Activated T-helper 2 cell treated with anti-CD3 and anti-CD28 coated beads, Interferon-gamma antibody, Interleukin-2, Interleukin-4, amounts not matched to agents 10 μg/mL and 5 μg/mL and 100 μg/mL, durations not matched to agents 14 hours and 24 hours and 36 hours (primary cell): ENCODE data around the gene RASAL2. TPM values are rescaled to one million over a fixed set of nuclear protein-coding genes. Genes with fewer than 3 reads are reported as not detected.
"Not testable (repeated sequence)": the region's sequence is repeated elsewhere in the genome, so short reads cannot be mapped to it uniquely, and the experiment has no call there.

ENCODE experiments used
- DNase-seq: peaks from one replicate; pipeline ENCODE4 v3.0.0; 2021; ENCODE audit warnings: low spot score
- H3K27ac Mint-ChIP-seq: one replicate; pipeline ENCODE4 v1.8.0; 2021; ENCODE audit warnings: mixed read lengths
- H3K27me3 Mint-ChIP-seq: one replicate; pipeline ENCODE4 v1.8.0; 2021; ENCODE audit warnings: low read depth, mixed read lengths
- H3K36me3 Mint-ChIP-seq: one replicate; pipeline ENCODE4 v1.8.0; 2021; ENCODE audit warnings: low read depth, mixed read lengths
- H3K4me1 Mint-ChIP-seq: one replicate; pipeline ENCODE4 v1.8.0; 2021; ENCODE audit warnings: low read depth, mixed read lengths
- H3K4me3 Mint-ChIP-seq: one replicate; pipeline ENCODE4 v1.8.0; 2021; ENCODE audit warnings: low read depth, mild to moderate bottlenecking, moderate library complexity, mixed read lengths
- H3K9me3 Mint-ChIP-seq: one replicate; pipeline ENCODE4 v1.8.0; 2021; ENCODE audit warnings: mixed read lengths
- intact Hi-C: fragments of 100-400 bp; cut with micrococcal nuclease; formaldehyde crosslinking; loops from one replicate; pipeline ENCODE4 v1.15.1; 2023
- total RNA-seq: library from RNA; stranded (reverse); gene quantifications from 2 replicates; pipeline ENCODE4 v1.2.3, GENCODE V29; 2022

The RASAL2 gene
- total RNA-seq, 1 donor from 2014 or later: 0.43 TPM

GRCh38 chr1:178202546-178202945, 108.6 kb downstream of the RASAL2 start:
- H3K27me3 Mint-ChIP-seq, H3K27ac Mint-ChIP-seq, intact Hi-C loops, H3K4me1 Mint-ChIP-seq, H3K36me3 Mint-ChIP-seq, H3K9me3 Mint-ChIP-seq, DNase-seq, H3K4me3 Mint-ChIP-seq: not testable (repeated sequence)

- H3K4me1 Mint-ChIP-seq: not testable (repeated sequence)
Measured at GRCh38 chr1:178208269-178208856, 114.5 kb downstream of the RASAL2 start.

GRCh38 chr1:178209935-178210334, 116.0 kb downstream of the RASAL2 start:
- peaks cover 37% of the 10 kb centered on the region for H3K9me3 Mint-ChIP-seq
- H3K27ac Mint-ChIP-seq: no peak overlapping the region
- DNase-seq: no peak
- H3K4me1 Mint-ChIP-seq: no peaks in the 10 kb centered on the region
- no peaks in the 10 kb centered on the region for H3K36me3 Mint-ChIP-seq
- intact Hi-C loops: no loop called here
- H3K27me3 Mint-ChIP-seq: no peaks in the 10 kb centered on the region
- no peak overlapping the region for H3K4me3 Mint-ChIP-seq

More at GRCh38 chr1:178208269-178208856, 114.5 kb downstream of the RASAL2 start:
- H3K27ac Mint-ChIP-seq, H3K27me3 Mint-ChIP-seq, intact Hi-C loops, DNase-seq, H3K4me3 Mint-ChIP-seq, H3K36me3 Mint-ChIP-seq: not testable (repeated sequence)
- H3K9me3 Mint-ChIP-seq: peaks cover 37% of the 10 kb centered on the region

- H3K4me1 Mint-ChIP-seq: peaks cover 1% of the 10 kb centered on the region
- no peak overlapping the region for H3K4me3 Mint-ChIP-seq
- H3K27me3 Mint-ChIP-seq: no peaks in the 10 kb centered on the region
Measured at GRCh38 chr1:178218550-178218949, 124.6 kb downstream of the RASAL2 start.

GRCh38 chr1:178220094-178220493, 126.2 kb downstream of the RASAL2 start:
- H3K27me3 Mint-ChIP-seq: no peaks in the 10 kb centered on the region
- no peaks in the 10 kb centered on the region for H3K36me3 Mint-ChIP-seq
- H3K27ac Mint-ChIP-seq: no peak overlapping the region
- no peak overlapping the region for H3K4me3 Mint-ChIP-seq
- no peak for DNase-seq
- intact Hi-C loops: no loop called here
- H3K4me1 Mint-ChIP-seq: peaks cover 1% of the 10 kb centered on the region
- no peaks in the 10 kb centered on the region for H3K9me3 Mint-ChIP-seq

More at GRCh38 chr1:178218550-178218949, 124.6 kb downstream of the RASAL2 start:
- intact Hi-C loops: no loop called here
- Mint-ChIP-seq H3K9me3 (no peaks in the 10 kb centered on the region), H3K36me3 (no peaks in the 10 kb centered on the region), H3K27ac (no peak overlapping the region)
- DNase-seq: no peak

GRCh38 chr1:178223289-178223688, 129.4 kb downstream of the RASAL2 start:
- no peak for DNase-seq
- Mint-ChIP-seq H3K27me3 (no peaks in the 10 kb centered on the region), H3K4me3 (no peak overlapping the region), H3K36me3 (no peaks in the 10 kb centered on the region), H3K27ac (no peak overlapping the region), H3K4me1 (peaks cover 1% of the 10 kb centered on the region), H3K9me3 (no peaks in the 10 kb centered on the region)
- intact Hi-C loops: no loop called here

- Mint-ChIP-seq H3K27me3 (no peaks in the 10 kb centered on the region), H3K4me1 (peaks cover 1% of the 10 kb centered on the region), H3K36me3 (no peaks in the 10 kb centered on the region), H3K4me3 (no peak overlapping the region), H3K27ac (no peak overlapping the region), H3K9me3 (no peaks in the 10 kb centered on the region)
- DNase-seq: no peak
- intact Hi-C loops: no loop called here
Measured at GRCh38 chr1:178224358-178224757, 130.5 kb downstream of the RASAL2 start.

- no peak overlapping the region for H3K27ac Mint-ChIP-seq
- intact Hi-C loops: no loop called here
Measured at GRCh38 chr1:178230881-178231409, 137.0 kb downstream of the RASAL2 start.

GRCh38 chr1:178232108-178232507, 138.2 kb downstream of the RASAL2 start:
- no peaks in the 10 kb centered on the region for H3K4me1 Mint-ChIP-seq
- no peaks in the 10 kb centered on the region for H3K36me3 Mint-ChIP-seq
- H3K27ac Mint-ChIP-seq: no peak overlapping the region
- no peak overlapping the region for H3K4me3 Mint-ChIP-seq
- H3K27me3 Mint-ChIP-seq: no peaks in the 10 kb centered on the region
- DNase-seq: no peak
- intact Hi-C loops: no loop called here
- H3K9me3 Mint-ChIP-seq: no peaks in the 10 kb centered on the region

More at GRCh38 chr1:178230881-178231409, 137.0 kb downstream of the RASAL2 start:
- no peaks in the 10 kb centered on the region for H3K9me3 Mint-ChIP-seq
- no peaks in the 10 kb centered on the region for H3K27me3 Mint-ChIP-seq
- H3K36me3 Mint-ChIP-seq: no peaks in the 10 kb centered on the region
- no peaks in the 10 kb centered on the region for H3K4me1 Mint-ChIP-seq
- H3K4me3 Mint-ChIP-seq: no peak overlapping the region
- no peak for DNase-seq

GRCh38 chr1:178232949-178233348, 139.0 kb downstream of the RASAL2 start:
- no peak overlapping the region for H3K27ac Mint-ChIP-seq

GRCh38 chr1:178237121-178237520, 143.2 kb downstream of the RASAL2 start:
- no peak overlapping the region for H3K27ac Mint-ChIP-seq
- H3K9me3 Mint-ChIP-seq: no peaks in the 10 kb centered on the region
- H3K4me1 Mint-ChIP-seq: no peaks in the 10 kb centered on the region
- DNase-seq: no peak
- no peaks in the 10 kb centered on the region for H3K36me3 Mint-ChIP-seq
- no peak overlapping the region for H3K4me3 Mint-ChIP-seq
- intact Hi-C loops: no loop called here
- H3K27me3 Mint-ChIP-seq: no peaks in the 10 kb centered on the region

More at GRCh38 chr1:178232949-178233348, 139.0 kb downstream of the RASAL2 start:
- H3K27me3 Mint-ChIP-seq: no peaks in the 10 kb centered on the region
- no peaks in the 10 kb centered on the region for H3K36me3 Mint-ChIP-seq
- no peaks in the 10 kb centered on the region for H3K4me1 Mint-ChIP-seq
- no peaks in the 10 kb centered on the region for H3K9me3 Mint-ChIP-seq
- no peak for DNase-seq
- intact Hi-C loops: no loop called here
- H3K4me3 Mint-ChIP-seq: no peak overlapping the region

GRCh38 chr1:178238722-178239510, 145.0 kb downstream of the RASAL2 start:
- no peak for DNase-seq
- Mint-ChIP-seq H3K9me3 (no peaks in the 10 kb centered on the region), H3K4me1 (no peaks in the 10 kb centered on the region), H3K27ac (no peak overlapping the region), H3K4me3 (no peak overlapping the region), H3K36me3 (no peaks in the 10 kb centered on the region), H3K27me3 (no peaks in the 10 kb centered on the region)
- intact Hi-C loops: no loop called here

GRCh38 chr1:178241057-178241456, 147.2 kb downstream of the RASAL2 start:
- no peaks in the 10 kb centered on the region for H3K36me3 Mint-ChIP-seq
- no peaks in the 10 kb centered on the region for H3K9me3 Mint-ChIP-seq
- no peak overlapping the region for H3K4me3 Mint-ChIP-seq
- H3K27ac Mint-ChIP-seq: no peak overlapping the region
- no peaks in the 10 kb centered on the region for H3K27me3 Mint-ChIP-seq
- intact Hi-C loops: no loop called here
- no peaks in the 10 kb centered on the region for H3K4me1 Mint-ChIP-seq
- no peak for DNase-seq
